Tibial artery (tissue), 4 donors: ENCODE data around the gene C2orf69.

ENCODE experiments used
- DNase-seq, 2 donors: peaks; one replicate each; pipeline ENCODE4 v3.0.0-alpha.2; 2019
- H3K27ac ChIP-seq, 2 donors: fragments of 200-600 bp; sonication (generic) in 1 of 2; 1 replicate in 1 of 2; 2 replicates in 1 of 2; pipeline ENCODE4 v1.5.1; 2018 to 2019; ENCODE audit warnings: mild to moderate bottlenecking in 1 of 2
- H3K27me3 ChIP-seq, 2 donors: fragments of 200-600 bp; sonication (generic) in 1 of 2; one replicate each; pipeline versions ENCODE4 v1.5.1 to v1.6.0; 2016 to 2019
- H3K36me3 ChIP-seq, 3 donors: fragments of 200-600 bp; sonication (generic) in 2 of 3; one replicate each; pipeline ENCODE4 v1.5.1; 2016 to 2019; ENCODE audit warnings: mild to moderate bottlenecking in 2 of 3
- H3K4me1 ChIP-seq, 4 donors: fragments of 200-600 bp; sonication (generic) in 2 of 4; 1 replicate in 3 of 4; 2 replicates in 1 of 4; pipeline ENCODE4 v1.5.1; 2016 to 2019
- H3K4me3 ChIP-seq, 2 donors: fragments of 200-600 bp; sonication (generic) in 1 of 2; 1 replicate in 1 of 2; 2 replicates in 1 of 2; pipeline ENCODE4 v1.5.1; 2018 to 2019; ENCODE audit warnings: mild to moderate bottlenecking in 2 of 2
- H3K9me3 ChIP-seq, 3 donors: fragments of 200-600 bp; sonication (generic) in 1 of 3; one replicate each; pipeline ENCODE4 v1.5.1; 2016 to 2019
- CTCF ChIP-seq, 2 experiments: fragments of 200-600 bp in 1 of 2; fragments of 450-650 bp in 1 of 2; IDR thresholded peaks; one replicate each; pipeline ENCODE4 v1.5.1; 2017 to 2019; ENCODE audit warnings: antibody characterized with exemption in 2 of 2, mild to moderate bottlenecking in 1 of 2, moderate library complexity in 1 of 2
- intact Hi-C: fragments of 100-400 bp; cut with DNase I; formaldehyde crosslinking; loops from one replicate; pipeline ENCODE4 v1.15.0; 2023; ENCODE audit warnings: low total_unique reads

C2orf69 gene

DNA sequence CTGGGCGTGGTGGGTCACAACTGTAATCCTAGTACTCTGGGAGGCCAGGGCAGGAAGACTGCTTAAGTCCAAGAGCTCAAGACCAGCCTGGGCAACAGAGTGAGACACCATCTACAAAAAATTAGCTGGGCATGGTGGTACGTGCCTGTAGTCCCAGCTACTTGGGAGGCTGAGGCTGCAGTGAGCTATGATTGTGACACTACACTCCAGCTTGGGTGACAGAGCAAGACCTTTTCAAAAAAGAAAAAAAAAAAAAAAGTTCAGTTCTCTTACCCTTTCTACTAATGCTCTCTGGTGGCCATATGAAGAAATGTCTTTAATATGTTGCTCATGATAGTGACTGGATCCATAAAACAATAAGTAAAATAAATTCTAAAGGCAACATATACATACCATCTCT, 29.3 kb downstream of the C2orf69 start:
- Histone ChIP-seq H3K4me1 (no peaks in the 10 kb centered on the region), H3K9me3 (no peaks in the 10 kb centered on the region), H3K27ac (no peak overlapping the region), H3K4me3 (no peak overlapping the region), H3K36me3 (peaks cover 7 to 64% (median 32%) of the 10 kb centered on the region in 3 donors), H3K27me3 (no peaks in the 10 kb centered on the region)
- no peak for TF ChIP-seq CTCF (IDR thresholded peaks at IDR 0.05)
- intact Hi-C loops = no loop called here
- no peak for DNase-seq

DNA sequence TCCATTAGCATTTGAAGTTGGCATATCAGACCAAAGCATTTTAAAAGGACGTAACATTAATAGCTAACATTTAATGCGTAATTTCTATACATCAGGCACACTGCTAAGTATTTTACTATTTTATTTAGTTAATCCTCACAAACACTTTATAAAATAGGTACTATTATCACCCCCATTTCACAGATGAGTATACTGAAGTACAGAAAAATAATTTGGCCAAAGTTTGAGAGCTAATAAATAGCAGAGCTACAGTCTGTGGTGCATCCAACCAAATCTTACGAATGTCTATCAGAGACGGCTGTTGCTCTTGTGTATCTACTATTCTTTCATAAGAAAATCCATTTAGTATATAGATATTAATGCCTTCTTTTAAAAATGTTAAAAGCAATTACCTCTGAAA, 32.3 kb downstream of the C2orf69 start:
- peaks cover 25 to 70% (median 43%) of the 10 kb centered on the region in 3 donors for H3K36me3 ChIP-seq

GRCh38 chr2:199946196-199946595, 35.1 kb downstream of the C2orf69 start:
- H3K9me3 ChIP-seq = no peaks in the 10 kb centered on the region
- intact Hi-C loops = no loop called here
- no peak overlapping the region for H3K4me3 ChIP-seq
- DNase-seq = no peak
- peaks cover 0 to 3% (median 0%) of the 10 kb centered on the region in 4 donors for H3K4me1 ChIP-seq
- H3K27ac ChIP-seq = no peak overlapping the region
- H3K36me3 ChIP-seq = peaks cover 20 to 60% (median 41%) of the 10 kb centered on the region in 3 donors
- TF ChIP-seq CTCF (IDR thresholded peaks at IDR 0.05) = no peak
- H3K27me3 ChIP-seq = no peaks in the 10 kb centered on the region

More for the DNA sequence above, 32.3 kb downstream of the C2orf69 start:
- intact Hi-C loops = no loop called here
- H3K27ac ChIP-seq = no peak overlapping the region
- no peaks in the 10 kb centered on the region for H3K27me3 ChIP-seq
- no peak overlapping the region for H3K4me3 ChIP-seq
- DNase-seq = no peak
- peaks cover 0 to 3% (median 0%) of the 10 kb centered on the region in 4 donors for H3K4me1 ChIP-seq
- no peak for TF ChIP-seq CTCF (IDR thresholded peaks at IDR 0.05)
- no peaks in the 10 kb centered on the region for H3K9me3 ChIP-seq

GRCh38 chr2:199946836-199947235, 35.7 kb downstream of the C2orf69 start:
- Histone ChIP-seq H3K4me3 (no peak overlapping the region), H3K9me3 (no peaks in the 10 kb centered on the region), H3K4me1 (peaks cover 0 to 3% (median 0%) of the 10 kb centered on the region in 4 donors), H3K36me3 (peaks cover 20 to 60% (median 41%) of the 10 kb centered on the region in 3 donors), H3K27me3 (no peaks in the 10 kb centered on the region), H3K27ac (no peak overlapping the region)
- no peak for TF ChIP-seq CTCF (IDR thresholded peaks at IDR 0.05)
- intact Hi-C loops = no loop called here
- DNase-seq = no peak

DNA sequence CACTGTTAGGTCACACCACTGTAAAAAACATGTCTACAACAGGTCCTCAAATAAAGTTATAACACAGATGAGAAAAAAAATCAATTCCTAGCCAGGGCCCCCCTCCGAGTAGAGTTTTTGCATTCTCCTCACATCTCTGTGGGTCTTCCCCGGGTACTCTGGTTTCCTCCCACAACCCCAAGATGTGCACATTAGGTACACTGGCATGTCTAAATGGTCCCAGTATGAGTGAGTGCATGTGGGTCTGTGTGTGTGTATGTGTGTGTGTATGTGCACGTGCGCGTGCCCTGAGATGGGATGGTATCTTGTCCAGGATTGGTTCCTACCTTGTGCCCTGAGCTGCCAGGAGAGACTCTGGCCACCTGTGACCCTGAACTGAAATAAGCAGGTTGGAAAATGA, 39.3 kb downstream of the C2orf69 start:
- no peak for TF ChIP-seq CTCF (IDR thresholded peaks at IDR 0.05)
- Histone ChIP-seq H3K36me3 (peaks cover 20 to 42% (median 23%) of the 10 kb centered on the region in 3 donors), H3K27ac (no peak overlapping the region), H3K27me3 (no peaks in the 10 kb centered on the region), H3K4me1 (peaks cover 0 to 21% (median 18%) of the 10 kb centered on the region in 4 donors), H3K9me3 (no peaks in the 10 kb centered on the region), H3K4me3 (no peak overlapping the region)
- no peak for DNase-seq
- intact Hi-C loops = no loop called here

DNA sequence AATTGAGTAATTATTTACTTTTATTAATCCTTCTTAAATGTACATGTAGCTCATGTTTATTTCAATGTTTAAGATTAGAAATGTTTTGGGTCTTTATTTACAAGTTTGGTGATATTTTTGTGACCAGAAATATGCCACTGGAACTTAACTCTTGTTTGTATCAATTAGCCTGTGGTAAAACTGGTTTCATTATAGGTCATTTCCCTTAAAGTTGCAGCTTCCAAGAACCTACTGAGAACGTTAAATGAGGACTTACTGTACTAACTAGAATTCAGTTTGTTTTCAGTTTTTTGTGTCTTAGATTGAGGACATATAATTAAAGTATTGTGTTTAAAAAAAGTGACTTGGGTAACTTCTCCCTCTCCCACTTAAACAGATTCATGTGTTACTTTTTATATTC, 39.9 kb downstream of the C2orf69 start:
- intact Hi-C loops = no loop called here
- Histone ChIP-seq H3K36me3 (peaks cover 17 to 36% (median 20%) of the 10 kb centered on the region in 3 donors), H3K4me1 (peaks cover 0 to 19% (median 17%) of the 10 kb centered on the region in 4 donors), H3K4me3 (no peak overlapping the region), H3K27me3 (no peaks in the 10 kb centered on the region), H3K9me3 (no peaks in the 10 kb centered on the region), H3K27ac (no peak overlapping the region)
- no peak for DNase-seq
- no peak for TF ChIP-seq CTCF (IDR thresholded peaks at IDR 0.05)
